IMR-90 (cell line): Measurements from ENCODE around the gene SUPT3H. TPM values are rescaled to one million over a fixed set of nuclear protein-coding genes. Genes with fewer than 3 reads are reported as not detected.

ENCODE experiments used
- ATAC-seq: fragments of 200-7000 bp; cut with Tn5 transposase; 2 replicates; pipeline ENCODE4 v1.9.1; 2020; ENCODE audit warnings: low read depth, mild to moderate bottlenecking, moderate library complexity
- BruUV-seq: library from RNA; stranded (reverse); fragments of 400-500 nt; replicated peaks from 2 replicates; lab custom pipeline; 2021; lab: Mats Ljungman, UMichigan
- CTCF ChIA-PET: fragments of 300-600 bp; formaldehyde crosslinking; extraction: SDS; loops from one replicate; lab custom pipeline; 2021; ENCODE audit warnings: antibody characterized with exemption; lab: Yijun Ruan, JAX
- POLR2A ChIA-PET: fragments of 300-600 bp; sonication (Branson Sonifier 250); formaldehyde crosslinking; loops from one replicate; lab custom pipeline; 2022; ENCODE audit warnings: antibody characterized with exemption; ENCODE audit not compliant: unreplicated experiment; lab: Charles Lee
- DNase-seq: peaks from one replicate; pipeline ENCODE4 v3.0.0; 2013
- H2AFZ ChIP-seq: replicated peaks from 2 replicates; pipeline ENCODE3; 2013; ENCODE audit warnings: low read length, mild to moderate bottlenecking; ENCODE audit not compliant: poor library complexity
- H2AK5ac ChIP-seq: 2 replicates; pipeline ENCODE4 v1.6.1; 2013; ENCODE audit warnings: low read depth, low read length, inconsistent platforms
- H2AK9ac ChIP-seq: replicated peaks from 2 replicates; pipeline ENCODE3; 2013; ENCODE audit warnings: mild to moderate bottlenecking, low read depth, low read length, moderate library complexity; ENCODE audit not compliant: poor library complexity
- H2BK120ac ChIP-seq: 2 replicates; pipeline ENCODE4 v1.6.1; 2013; ENCODE audit warnings: low read depth, low read length, inconsistent platforms
- H2BK15ac ChIP-seq: 3 replicates; pipeline ENCODE4 v1.6.1; 2013; ENCODE audit warnings: low read depth, low read length, inconsistent platforms
- H2BK20ac ChIP-seq: 2 replicates; pipeline ENCODE4 v1.6.1; 2013; ENCODE audit warnings: low read depth, mild to moderate bottlenecking, inconsistent platforms, low read length, moderate library complexity
- H2BK5ac ChIP-seq: 2 replicates; pipeline ENCODE4 v1.6.1; 2013; ENCODE audit warnings: mild to moderate bottlenecking, low read depth, low read length, inconsistent platforms; ENCODE audit not compliant: poor library complexity, severe bottlenecking
- H3K14ac ChIP-seq: replicated peaks from 2 replicates; pipeline ENCODE4 v1.6.1; 2013; ENCODE audit warnings: low read depth, low read length, inconsistent platforms
- H3K18ac ChIP-seq: 2 replicates; pipeline ENCODE4 v1.6.1; 2013; ENCODE audit warnings: low read depth, low read length, control low read depth
- H3K23ac ChIP-seq: 2 replicates; pipeline ENCODE4 v1.6.1; 2013; ENCODE audit warnings: low read depth, low read length, inconsistent platforms
- H3K27ac ChIP-seq: 2 replicates; pipeline ENCODE4 v1.5.1; 2013; ENCODE audit warnings: mild to moderate bottlenecking, control low read depth, low read length; ENCODE audit not compliant: insufficient read depth
- H3K27me3 ChIP-seq: 2 replicates; pipeline ENCODE4 v1.6.1; 2013; ENCODE audit warnings: low read length; ENCODE audit not compliant: control insufficient read depth, insufficient read depth
- H3K36me3 ChIP-seq: 2 replicates; pipeline ENCODE4 v1.6.1; 2013; ENCODE audit warnings: low read length, mixed read lengths; ENCODE audit not compliant: control insufficient read depth, insufficient read depth
- H3K4ac ChIP-seq: 2 replicates; pipeline ENCODE4 v1.6.1; 2013; ENCODE audit warnings: low read depth, low read length, inconsistent platforms
- H3K4me1 ChIP-seq: 2 replicates; pipeline ENCODE4 v1.6.1; 2013; ENCODE audit warnings: low read length, mixed read lengths; ENCODE audit not compliant: control insufficient read depth, insufficient read depth
- H3K4me2 ChIP-seq: 2 replicates; pipeline ENCODE4 v1.6.1; 2013; ENCODE audit warnings: low read depth, mild to moderate bottlenecking, control low read depth, low read length, moderate library complexity
- H3K4me3 ChIP-seq: 2 replicates; pipeline ENCODE4 v1.5.1; 2013; ENCODE audit warnings: low read depth, mild to moderate bottlenecking, control low read depth, low read length, moderate library complexity; ENCODE audit not compliant: insufficient read depth
- H3K56ac ChIP-seq: 2 replicates; pipeline ENCODE4 v1.6.1; 2013; ENCODE audit warnings: low read length, inconsistent platforms; ENCODE audit not compliant: insufficient read depth; ENCODE audit errors: extremely low read depth
- H3K79me1 ChIP-seq, 2 experiments: 2 replicates each; pipeline ENCODE4 v1.6.1; 2013; ENCODE audit warnings: low read length in 2 of 2, inconsistent platforms in 1 of 2, low read depth in 1 of 2
- H3K9ac ChIP-seq: 2 replicates; pipeline ENCODE4 v1.6.1; 2013; ENCODE audit warnings: low read depth, low read length, control low read depth
- H3K9me1 ChIP-seq: 2 replicates; pipeline ENCODE4 v1.6.1; 2013; ENCODE audit warnings: low read length, inconsistent platforms; ENCODE audit not compliant: insufficient read depth
- H3K9me3 ChIP-seq: 2 replicates; pipeline ENCODE4 v1.6.1; 2013; ENCODE audit warnings: low read length; ENCODE audit not compliant: control insufficient read depth, insufficient read depth
- H4K20me1 ChIP-seq: 2 replicates; pipeline ENCODE4 v1.6.1; 2013; ENCODE audit warnings: low read length, inconsistent platforms; ENCODE audit not compliant: insufficient read depth
- H4K5ac ChIP-seq: 2 replicates; pipeline ENCODE4 v1.6.1; 2013; ENCODE audit warnings: mild to moderate bottlenecking, low read depth, low read length, control low read depth
- H4K8ac ChIP-seq, 2 experiments: 2 replicates each; pipeline ENCODE4 v1.6.1; 2013; ENCODE audit warnings: low read depth in 2 of 2, low read length in 2 of 2, control low read depth in 1 of 2, inconsistent platforms in 1 of 2
- H4K91ac ChIP-seq: 2 replicates; pipeline ENCODE4 v1.6.1; 2013; ENCODE audit warnings: low read depth, low read length, inconsistent platforms; ENCODE audit not compliant: insufficient read depth
- BHLHE40 ChIP-seq: fragments of 150-350 bp; IDR thresholded peaks from 2 replicates; pipeline ENCODE4 v1.6.1; 2016; ENCODE audit warnings: mild to moderate bottlenecking, low read depth, low read length
- CEBPB ChIP-seq: IDR thresholded peaks from 2 replicates; pipeline ENCODE4 v1.6.1; 2012; ENCODE audit warnings: low read depth, low read length, improper control_type of control experiment
- CHD1 ChIP-seq: IDR thresholded peaks from 2 replicates; pipeline ENCODE4 v1.6.1; 2012; ENCODE audit warnings: low read depth, low read length, improper control_type of control experiment
- CTCF ChIP-seq: conservative IDR thresholded peaks from 2 replicates; pipeline ENCODE4 v1.5.1; 2012; ENCODE audit warnings: mild to moderate bottlenecking, low read depth, low read length, improper control_type of control experiment
- FOS ChIP-seq: fragments of 150-350 bp; IDR thresholded peaks from 2 replicates; pipeline ENCODE4 v1.6.1; 2016; ENCODE audit warnings: low read depth, low read length
- MAFK ChIP-seq: IDR thresholded peaks from 2 replicates; pipeline ENCODE4 v1.6.1; 2012; ENCODE audit warnings: low read depth, low read length, improper control_type of control experiment
- MAZ ChIP-seq: IDR thresholded peaks from 2 replicates; pipeline ENCODE4 v1.6.1; 2012; ENCODE audit warnings: low read depth, mild to moderate bottlenecking, low read length, improper control_type of control experiment, moderate library complexity, borderline replicate concordance
- MXI1 ChIP-seq: IDR thresholded peaks from 2 replicates; pipeline ENCODE4 v1.6.1; 2012; ENCODE audit warnings: low read depth, mild to moderate bottlenecking, low read length, moderate library complexity, borderline replicate concordance
- NFE2L2 ChIP-seq: fragments of 150-350 bp; IDR thresholded peaks from 2 replicates; pipeline ENCODE4 v1.6.1; 2016; ENCODE audit warnings: low read depth, mild to moderate bottlenecking, low read length
- POLR2A ChIP-seq: IDR thresholded peaks from 2 replicates; pipeline ENCODE4 v1.6.1; 2012; ENCODE audit warnings: mild to moderate bottlenecking, low read depth, low read length
- RAD21 ChIP-seq: IDR thresholded peaks from 2 replicates; pipeline ENCODE4 v1.6.1; 2012; ENCODE audit warnings: low read length, improper control_type of control experiment
- RFX5 ChIP-seq: IDR thresholded peaks from 2 replicates; pipeline ENCODE4 v1.8.0; 2012; ENCODE audit warnings: low read depth, mild to moderate bottlenecking, low read length, moderate library complexity
- SMC3 ChIP-seq: fragments of 150-350 bp; IDR thresholded peaks from 2 replicates; pipeline ENCODE4 v1.6.1; 2016; ENCODE audit warnings: low read depth, mild to moderate bottlenecking, antibody characterized with exemption, low read length, moderate library complexity
- USF2 ChIP-seq: fragments of 150-350 bp; IDR thresholded peaks from 2 replicates; pipeline ENCODE4 v1.6.1; 2017; ENCODE audit warnings: mild to moderate bottlenecking, antibody characterized with exemption, low read length, low read depth
- WGBS, 2 experiments: methylation state at CpG; one replicate each; pipeline versions ENCODE4 v1.1.5 to v1.1.7; 2013; ENCODE audit warnings: missing lambda C conversion rate in 2 of 2; ENCODE audit not compliant: insufficient read length in 1 of 2; ENCODE audit errors: extremely low coverage in 2 of 2; 5-methylcytosine and 5-hydroxymethylcytosine counted together
- dilution Hi-C: fragments of 300-500 bp; cut with HindIII; formaldehyde crosslinking; loops from one replicate; pipeline ENCODE4 v1.14.3; 2018; ENCODE audit warnings: low sequenced_read_pairs; ENCODE audit not compliant: unreplicated experiment
- in situ Hi-C: fragments of 300-500 bp; cut with MboI; formaldehyde crosslinking; loops from 3 replicates; pipeline ENCODE4 v1.14.3; 2019; ENCODE audit warnings: low sequenced_read_pairs, inconsistent platforms, mixed read lengths
- intact Hi-C: fragments of 100-400 bp; cut with micrococcal nuclease; formaldehyde crosslinking; loops from 2 replicates; pipeline ENCODE4 v1.10.0; 2022
- polyA plus RNA-seq, 3 experiments: library from polyadenylated mRNA; depleted of rRNA; stranded (reverse); fragments of >200 nt; gene quantifications; 2 replicates each; pipeline ENCODE4 v1.2.3, GENCODE V29; 2012; ENCODE audit warnings: low replicate concordance in 1 of 3
- total RNA-seq: library from RNA; depleted of rRNA; stranded (reverse); fragments of >200 nt; gene quantifications from 2 replicates; pipeline ENCODE4 v1.2.3, GENCODE V29; 2012
- TF ChIP-seq, protein P1 (sequence below): fragments of 150-350 bp; IDR thresholded peaks from 2 replicates; pipeline ENCODE4 v1.6.1; 2016; ENCODE audit warnings: low read depth, mild to moderate bottlenecking, low read length, moderate library complexity, borderline replicate concordance

Gene SUPT3H
- total and polyA plus RNA-seq, 2 of the 4 experiments (the other 2 are of a cell fraction), result 4.5 to 5.0 TPM

GRCh38 chr6:44800784-44801592 lies 576.7 kb downstream of the SUPT3H start:
- POLR2A ChIA-PET, result no interaction called here
- TF ChIP-seq MAZ (no peak), USF2 (no peak), CHD1 (no peak), NFE2L2 (no peak), BHLHE40 (no peak), CEBPB (no peak), RFX5 (no peak), RAD21 (no peak), POLR2A (no peak), CTCF (no peak), MXI1 (no peak), SMC3 (no peak), MAFK (no peak), FOS (no peak)
- TF ChIP-seq, protein P1, sequence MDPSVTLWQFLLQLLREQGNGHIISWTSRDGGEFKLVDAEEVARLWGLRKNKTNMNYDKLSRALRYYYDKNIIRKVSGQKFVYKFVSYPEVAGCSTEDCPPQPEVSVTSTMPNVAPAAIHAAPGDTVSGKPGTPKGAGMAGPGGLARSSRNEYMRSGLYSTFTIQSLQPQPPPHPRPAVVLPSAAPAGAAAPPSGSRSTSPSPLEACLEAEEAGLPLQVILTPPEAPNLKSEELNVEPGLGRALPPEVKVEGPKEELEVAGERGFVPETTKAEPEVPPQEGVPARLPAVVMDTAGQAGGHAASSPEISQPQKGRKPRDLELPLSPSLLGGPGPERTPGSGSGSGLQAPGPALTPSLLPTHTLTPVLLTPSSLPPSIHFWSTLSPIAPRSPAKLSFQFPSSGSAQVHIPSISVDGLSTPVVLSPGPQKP, result no peak

More at GRCh38 chr6:44800784-44801592, 576.7 kb downstream of the SUPT3H start:
- peaks cover 9% of the 10 kb centered on the region for H3K9me1 ChIP-seq
- H3K14ac ChIP-seq, result no peak overlapping the region
- no peak overlapping the region for H2BK15ac ChIP-seq
- DNase-seq (no peak), ATAC-seq (no peak)
- in situ Hi-C loops, result no loop called here
- CTCF ChIA-PET, result interaction anchor here (0.5 to 1.0 kb wide), 2 partner anchors 8 to 162 kb away, joined by 3 to 4 read pairs; no protein-coding TSS in a partner anchor
- no peak overlapping the region for H3K18ac ChIP-seq
- peaks cover 30% of the 10 kb centered on the region for H3K27me3 ChIP-seq
- no peak overlapping the region for H3K4ac ChIP-seq
- no peak overlapping the region for H2AFZ ChIP-seq
- no peaks in the 10 kb centered on the region for H4K20me1 ChIP-seq
- peaks cover 8% of the 10 kb centered on the region for H3K4me1 ChIP-seq
- no peak overlapping the region for H3K56ac ChIP-seq
- H3K23ac ChIP-seq, result no peak overlapping the region
- dilution Hi-C loops, result no loop called here
- no peaks in the 10 kb centered on the region for H3K79me1 ChIP-seq
- H2BK20ac ChIP-seq, result no peak overlapping the region
- H4K91ac ChIP-seq, result no peak overlapping the region
- H2AK5ac ChIP-seq, result no peak overlapping the region
- no peak overlapping the region for H2BK5ac ChIP-seq
- no peak overlapping the region for H2BK120ac ChIP-seq
- no peak overlapping the region for H3K27ac ChIP-seq
- H3K36me3 ChIP-seq, result no peaks in the 10 kb centered on the region
- no peak overlapping the region for H4K5ac ChIP-seq
- H3K9ac ChIP-seq, result no peak overlapping the region
- H3K4me3 ChIP-seq, result no peak overlapping the region
- intact Hi-C loops, result loop anchor here (5.0 kb wide), 1 partner anchor 144 kb away; no protein-coding TSS in a partner anchor
- H2AK9ac ChIP-seq, result no peak overlapping the region
- no peak overlapping the region for H4K8ac ChIP-seq
- H3K4me2 ChIP-seq, result no peak overlapping the region
- BruUV-seq, result no TSS peak
- 70% methylated on average over 2 of the region's 8 CpGs; no CpG with 5 or more reads in 1 of the 2 experiments for WGBS, 2 experiments
- H3K9me3 ChIP-seq, result no peaks in the 10 kb centered on the region
